Type B pancreatic cell (in vitro differentiated cells): ENCODE results near the gene CUX1. TPM values are rescaled to one million over a fixed set of nuclear protein-coding genes. Genes with fewer than 3 reads are reported as not detected.
A peak's percentile ranks its signal among the peaks of the same experiment; 100 is the strongest.

Experiments used
- DNase-seq: peaks from one replicate; pipeline ENCODE4 v3.0.0; 2021; ENCODE audit warnings: mixed read lengths; ENCODE audit not compliant: unreplicated experiment; ENCODE audit errors: extremely low spot score
- H3K27ac Mint-ChIP-seq: 2 replicates; pipeline ENCODE4 v1.8.0; 2021; ENCODE audit warnings: mild to moderate bottlenecking, mixed read lengths
- H3K27me3 Mint-ChIP-seq: 2 replicates; pipeline ENCODE4 v1.8.0; 2021; ENCODE audit warnings: mixed read lengths
- H3K36me3 Mint-ChIP-seq: 2 replicates; pipeline ENCODE4 v1.8.0; 2021; ENCODE audit warnings: mixed read lengths
- H3K4me1 Mint-ChIP-seq: one replicate; pipeline ENCODE4 v1.8.0; 2021; ENCODE audit warnings: mixed read lengths; ENCODE audit not compliant: unreplicated experiment
- H3K4me3 Mint-ChIP-seq: 2 replicates; pipeline ENCODE4 v1.8.0; 2021; ENCODE audit warnings: mild to moderate bottlenecking, mixed read lengths
- H3K9me3 Mint-ChIP-seq: 2 replicates; pipeline ENCODE4 v1.8.0; 2021; ENCODE audit warnings: mixed read lengths
- total RNA-seq: library from RNA; stranded (reverse); gene quantifications from 2 replicates; pipeline ENCODE4 v1.2.1, GENCODE V29; 2021; ENCODE audit warnings: low replicate concordance
- TF ChIP-seq, protein P1 (sequence below): fragments of 200-600 bp; sonication (generic); conservative IDR thresholded peaks from 2 replicates; pipeline ENCODE4 v1.5.0; 2021; ENCODE audit warnings: antibody characterized with exemption, mild to moderate bottlenecking

The CUX1 gene
- total RNA-seq, 1 donor from 2014 or later, result 76.4 TPM

DNA sequence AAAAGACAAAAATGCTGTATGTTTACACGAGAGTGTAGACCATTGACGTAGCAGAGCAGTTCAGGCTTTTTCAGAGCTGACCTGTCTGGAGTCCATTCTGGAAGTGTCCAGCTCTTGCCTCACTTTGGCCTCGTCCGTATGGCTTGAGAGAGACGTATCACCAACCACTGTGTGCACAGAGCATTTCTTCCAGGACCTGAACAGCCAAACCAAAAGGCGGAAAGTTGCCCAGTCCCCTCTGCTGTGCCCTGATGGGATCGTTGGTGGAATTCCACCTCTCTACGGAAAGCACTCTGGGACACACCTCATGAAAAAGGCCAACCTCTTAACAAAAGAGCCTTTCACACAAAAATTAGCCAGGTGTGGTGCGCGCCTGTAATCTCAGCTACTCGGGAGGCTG, 284.5 kb downstream of the CUX1 start:
- H3K27ac Mint-ChIP-seq, result no peak overlapping the region

DNA sequence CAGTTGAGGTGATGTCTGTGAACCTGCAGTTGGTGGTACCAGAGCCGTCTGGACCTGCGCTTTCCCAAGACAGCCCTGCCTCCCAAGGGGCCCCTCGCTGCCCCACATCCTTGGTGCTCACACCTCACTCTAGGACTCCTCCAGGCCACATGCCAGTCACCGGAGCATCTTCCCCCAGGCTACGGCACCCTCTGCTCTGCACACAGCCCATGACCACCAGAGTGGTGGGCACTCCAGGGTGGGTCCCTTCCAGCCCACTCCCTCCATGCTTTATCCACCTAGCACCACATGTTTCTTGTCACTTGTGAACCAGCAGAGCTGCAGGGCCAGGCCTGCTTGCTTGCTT, 285.6 kb downstream of the CUX1 start:
- H3K27me3 Mint-ChIP-seq, result no peaks in the 10 kb centered on the region
- peaks cover 3% of the 10 kb centered on the region for H3K4me1 Mint-ChIP-seq
- TF ChIP-seq, protein P1, sequence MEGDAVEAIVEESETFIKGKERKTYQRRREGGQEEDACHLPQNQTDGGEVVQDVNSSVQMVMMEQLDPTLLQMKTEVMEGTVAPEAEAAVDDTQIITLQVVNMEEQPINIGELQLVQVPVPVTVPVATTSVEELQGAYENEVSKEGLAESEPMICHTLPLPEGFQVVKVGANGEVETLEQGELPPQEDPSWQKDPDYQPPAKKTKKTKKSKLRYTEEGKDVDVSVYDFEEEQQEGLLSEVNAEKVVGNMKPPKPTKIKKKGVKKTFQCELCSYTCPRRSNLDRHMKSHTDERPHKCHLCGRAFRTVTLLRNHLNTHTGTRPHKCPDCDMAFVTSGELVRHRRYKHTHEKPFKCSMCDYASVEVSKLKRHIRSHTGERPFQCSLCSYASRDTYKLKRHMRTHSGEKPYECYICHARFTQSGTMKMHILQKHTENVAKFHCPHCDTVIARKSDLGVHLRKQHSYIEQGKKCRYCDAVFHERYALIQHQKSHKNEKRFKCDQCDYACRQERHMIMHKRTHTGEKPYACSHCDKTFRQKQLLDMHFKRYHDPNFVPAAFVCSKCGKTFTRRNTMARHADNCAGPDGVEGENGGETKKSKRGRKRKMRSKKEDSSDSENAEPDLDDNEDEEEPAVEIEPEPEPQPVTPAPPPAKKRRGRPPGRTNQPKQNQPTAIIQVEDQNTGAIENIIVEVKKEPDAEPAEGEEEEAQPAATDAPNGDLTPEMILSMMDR, result no peak
- no peak overlapping the region for H3K4me3 Mint-ChIP-seq
- no peaks in the 10 kb centered on the region for H3K9me3 Mint-ChIP-seq
- peaks cover 20% of the 10 kb centered on the region for H3K36me3 Mint-ChIP-seq
- H3K27ac Mint-ChIP-seq, result no peak overlapping the region
- no peak for DNase-seq

More for the DNA sequence above, 284.5 kb downstream of the CUX1 start:
- Mint-ChIP-seq H3K4me3 (no peak overlapping the region), H3K36me3 (peaks cover 21% of the 10 kb centered on the region), H3K4me1 (peaks cover 11% of the 10 kb centered on the region), H3K27me3 (no peaks in the 10 kb centered on the region), H3K9me3 (no peaks in the 10 kb centered on the region)
- TF ChIP-seq, protein P1, result no peak
- peak; percentile 25 for DNase-seq

DNA sequence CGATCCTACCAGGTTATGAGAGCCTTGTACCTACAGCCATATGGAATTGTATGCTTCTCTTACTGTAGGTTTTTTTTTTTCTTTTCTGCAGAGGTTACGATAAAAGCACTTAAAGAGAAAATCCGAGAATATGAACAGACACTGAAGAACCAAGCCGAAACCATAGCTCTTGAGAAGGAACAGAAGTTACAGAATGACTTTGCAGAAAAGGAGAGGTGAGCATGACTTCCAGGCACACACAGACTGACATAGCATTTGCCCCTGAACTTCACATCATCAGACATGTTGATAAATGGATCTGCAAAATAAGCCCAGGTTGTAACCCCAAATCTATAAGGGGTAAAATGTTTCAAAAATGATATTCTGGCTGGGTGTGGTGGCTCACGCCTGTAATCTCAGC, 286.8 kb downstream of the CUX1 start:
- Mint-ChIP-seq H3K4me1 (no peaks in the 10 kb centered on the region), H3K36me3 (peaks cover 16% of the 10 kb centered on the region), H3K27ac (no peak overlapping the region), H3K9me3 (no peaks in the 10 kb centered on the region), H3K27me3 (no peaks in the 10 kb centered on the region), H3K4me3 (no peak overlapping the region)
- DNase-seq, result no peak
- TF ChIP-seq, protein P1, result no peak

DNA sequence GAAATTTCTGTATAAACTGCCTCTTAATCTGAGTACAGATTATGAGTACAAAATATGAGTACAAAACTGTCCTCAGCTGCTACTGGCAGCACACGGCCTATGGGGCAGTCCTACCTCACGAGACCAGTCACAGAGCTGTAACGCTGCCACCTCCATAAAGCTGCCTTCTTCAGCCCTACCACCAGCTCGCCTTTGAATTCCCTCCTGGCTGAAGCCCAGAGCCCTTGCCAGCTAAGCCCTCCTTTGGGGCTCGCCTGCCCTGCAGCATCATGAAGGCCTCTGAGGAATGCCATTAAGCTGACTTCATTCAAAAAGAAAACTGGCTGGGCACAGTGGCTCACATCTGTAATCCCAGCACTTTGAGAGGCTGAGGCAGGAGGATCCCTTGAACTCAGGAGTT, 289.2 kb downstream of the CUX1 start:
- peaks cover 16% of the 10 kb centered on the region for H3K36me3 Mint-ChIP-seq
- no peaks in the 10 kb centered on the region for H3K27me3 Mint-ChIP-seq
- H3K27ac Mint-ChIP-seq, result no peak overlapping the region
- TF ChIP-seq, protein P1, result no peak
- H3K9me3 Mint-ChIP-seq, result no peaks in the 10 kb centered on the region
- no peaks in the 10 kb centered on the region for H3K4me1 Mint-ChIP-seq
- no peak overlapping the region for H3K4me3 Mint-ChIP-seq
- no peak for DNase-seq

DNA sequence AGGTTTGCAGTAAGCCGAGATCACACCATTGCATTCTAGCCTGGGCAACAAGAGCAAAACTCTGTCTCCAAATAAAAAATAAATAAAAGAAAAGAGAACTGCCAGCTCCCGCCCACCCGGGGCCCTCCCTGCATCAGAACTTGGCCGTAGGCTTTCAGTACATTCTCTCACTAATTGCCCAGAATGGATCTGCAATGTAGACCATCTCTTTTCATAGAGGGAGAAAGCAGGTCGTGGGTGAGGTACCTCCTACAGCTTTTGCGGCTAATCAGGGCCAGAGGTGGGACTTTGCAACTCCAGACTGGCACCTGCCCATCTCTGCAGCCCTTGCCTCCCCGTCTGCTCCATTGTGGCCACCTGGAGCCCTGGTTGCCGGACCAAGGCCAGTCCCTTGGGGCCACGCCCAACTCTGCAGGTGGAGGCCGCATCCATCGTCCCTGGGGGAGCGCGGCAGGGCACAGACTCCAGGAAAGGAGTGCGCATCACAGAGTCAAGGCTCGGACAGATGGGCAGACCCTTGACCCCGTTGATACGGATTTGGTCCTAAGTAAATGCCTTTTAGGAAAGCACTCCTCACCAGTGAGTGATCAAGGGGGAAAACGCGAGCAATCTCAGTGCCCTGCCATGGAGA, 290.2 kb downstream of the CUX1 start:
- no peak overlapping the region for H3K27ac Mint-ChIP-seq
- TF ChIP-seq, protein P1, result no peak
- no peaks in the 10 kb centered on the region for H3K9me3 Mint-ChIP-seq
- H3K27me3 Mint-ChIP-seq, result no peaks in the 10 kb centered on the region
- peaks cover 16% of the 10 kb centered on the region for H3K36me3 Mint-ChIP-seq
- no peaks in the 10 kb centered on the region for H3K4me1 Mint-ChIP-seq
- no peak for DNase-seq
- H3K4me3 Mint-ChIP-seq, result no peak overlapping the region
